ENCODE data around the gene TMEM19.
"Not testable (repeated sequence)": the region's sequence is repeated elsewhere in the genome, so short reads cannot be mapped to it uniquely, and the experiment has no call there.

TMEM19 gene

DNA sequence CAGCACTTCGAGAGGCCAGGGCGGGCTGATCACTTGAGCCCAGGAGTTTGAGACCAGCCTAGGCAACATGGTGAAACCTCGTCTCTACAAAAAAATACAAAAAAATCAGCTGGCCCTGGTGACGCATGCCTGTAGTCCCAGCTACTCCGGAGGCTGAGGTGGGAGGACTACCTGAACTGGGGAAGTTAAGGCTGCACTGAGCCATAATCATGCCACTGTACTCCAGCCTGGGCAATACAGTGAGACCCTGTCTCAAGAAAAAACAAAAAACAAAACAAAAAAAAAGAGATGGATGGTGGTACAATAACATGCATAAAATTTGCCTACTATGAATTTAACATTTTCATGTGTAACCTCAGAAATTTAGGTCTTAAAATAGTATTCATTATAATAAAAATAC, 19.6 kb upstream of the TMEM19 start:
- DNase-seq (ENCODE audit: low read depth): no peak

- DNase-seq (ENCODE audit: low read depth): no peak
These were observed 14.6 kb upstream of the TMEM19 start for GRCh38 chr12:71671311-71671710.

- no peak for DNase-seq (ENCODE audit: low read depth)
These were observed 14.1 kb upstream of the TMEM19 start for GRCh38 chr12:71671816-71672215.

DNA sequence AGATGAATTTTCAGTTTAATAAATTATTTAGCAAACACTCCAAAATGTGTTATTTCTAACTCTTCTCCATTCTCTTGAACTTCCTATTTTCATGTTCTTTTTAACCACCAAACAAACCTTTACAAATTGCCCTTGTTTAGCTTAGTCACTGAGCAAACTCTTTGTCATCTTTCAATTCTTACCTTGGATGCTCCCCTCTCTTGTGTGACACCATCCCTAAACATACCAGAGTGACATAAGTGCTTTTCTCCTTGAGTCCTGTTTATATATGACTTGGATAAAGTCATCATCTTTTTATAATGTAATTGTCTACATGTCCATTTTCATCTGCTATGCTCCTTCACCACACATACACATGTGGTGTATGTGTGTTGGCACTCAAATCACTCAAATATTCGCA, 3.4 kb upstream of the TMEM19 start:
- no peak for DNase-seq (ENCODE audit: low read depth)

- no peak for DNase-seq (ENCODE audit: low read depth)
These were observed 2.2 kb upstream of the TMEM19 start for GRCh38 chr12:71683633-71684032.

DNA sequence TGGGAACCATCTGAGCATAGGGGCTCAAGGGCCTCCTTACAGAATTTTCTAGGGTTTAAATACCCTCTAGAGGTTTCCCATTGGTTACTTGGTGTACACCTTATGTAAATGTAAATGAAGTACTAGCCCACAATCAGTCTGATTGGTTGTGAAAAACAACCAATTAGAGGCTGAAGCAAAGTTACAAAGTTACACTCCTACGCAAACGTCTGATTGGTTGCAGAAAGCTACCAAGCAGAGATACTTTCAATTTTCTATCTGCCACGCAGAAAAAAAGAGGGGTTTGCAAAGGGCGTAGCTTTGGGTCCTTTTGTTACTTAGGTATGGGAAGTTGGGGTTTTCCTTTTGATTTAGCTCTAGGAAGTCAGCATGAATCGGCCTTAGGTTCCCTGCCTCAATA, 1.8 kb upstream of the TMEM19 start:
- no peak for DNase-seq (ENCODE audit: low read depth)

- DNase-seq (ENCODE audit: low read depth): no peak
These were observed 473 bp upstream of the TMEM19 start for GRCh38 chr12:71685312-71685906.

DNA sequence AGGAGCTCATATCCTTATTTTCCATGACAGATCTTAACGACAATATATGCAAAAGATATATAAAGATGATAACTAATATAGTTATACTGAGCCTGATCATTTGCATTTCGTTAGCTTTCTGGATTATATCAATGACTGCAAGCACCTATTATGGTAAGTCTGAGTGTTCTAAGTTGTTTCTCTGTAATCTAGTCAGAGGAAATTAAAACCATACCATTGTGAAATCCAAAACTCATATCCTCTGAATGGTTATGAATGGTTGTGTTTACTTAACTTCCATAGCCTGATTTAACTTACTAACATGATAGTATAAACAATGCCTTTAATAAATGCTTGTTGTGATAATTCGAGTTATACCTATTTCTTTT, 760 bp downstream of the TMEM19 start:
- peak; percentile 31 for DNase-seq (ENCODE audit: low read depth)

DNA sequence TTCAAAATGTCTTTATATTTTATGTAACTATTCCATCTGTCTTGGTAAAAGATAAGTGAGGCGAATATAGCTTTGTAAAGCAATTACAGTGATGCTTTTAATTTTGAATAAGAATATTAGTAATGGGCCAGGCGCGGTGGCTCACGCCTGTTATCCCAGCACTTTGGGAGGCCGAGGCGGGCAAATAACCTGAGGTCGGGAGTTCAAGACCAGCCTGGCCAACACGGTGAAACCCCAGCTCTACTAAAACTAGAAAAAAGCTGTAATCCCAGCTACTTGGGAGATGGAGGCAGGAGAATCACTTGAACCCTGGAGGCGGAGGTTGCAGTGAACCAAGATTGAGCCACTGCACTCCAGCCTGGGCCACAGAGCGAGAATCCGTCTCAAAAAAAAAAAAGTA, 1.3 kb downstream of the TMEM19 start:
- DNase-seq (ENCODE audit: low read depth): not testable (repeated sequence)

GRCh38 chr12:71688961-71689570, 3.2 kb downstream of the TMEM19 start:
- DNase-seq (ENCODE audit: low read depth): no peak

GRCh38 chr12:71691504-71692129, 5.7 kb downstream of the TMEM19 start:
- DNase-seq (ENCODE audit: low read depth): no peak

- no peak for DNase-seq (ENCODE audit: low read depth)
These were observed 7.2 kb downstream of the TMEM19 start for GRCh38 chr12:71693126-71693525.

DNA sequence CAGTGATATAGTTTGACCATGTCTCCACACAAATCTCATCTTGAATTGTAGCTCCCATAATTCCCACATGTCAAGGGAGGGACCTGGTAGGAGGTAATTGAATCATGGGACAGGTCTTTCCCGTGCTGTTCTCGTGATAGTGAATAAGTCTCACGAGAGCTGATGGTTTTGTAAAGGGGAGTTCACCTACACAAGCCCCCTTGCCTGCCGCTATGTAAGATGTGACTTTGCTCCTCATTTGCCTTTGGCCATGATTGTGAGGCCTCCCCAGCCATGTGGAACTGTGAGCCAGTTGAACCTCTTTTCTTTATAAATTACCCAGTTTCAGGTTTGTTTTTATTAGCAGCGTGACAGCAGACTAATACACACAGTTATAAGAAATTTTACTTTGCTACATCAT, 7.8 kb downstream of the TMEM19 start:
- not testable (repeated sequence) for DNase-seq (ENCODE audit: low read depth)

- no peak for DNase-seq (ENCODE audit: low read depth)
These were observed 8.4 kb downstream of the TMEM19 start for GRCh38 chr12:71694099-71694820.

- DNase-seq (ENCODE audit: low read depth): no peak
These were observed 9.9 kb downstream of the TMEM19 start for GRCh38 chr12:71695782-71696181.

DNA sequence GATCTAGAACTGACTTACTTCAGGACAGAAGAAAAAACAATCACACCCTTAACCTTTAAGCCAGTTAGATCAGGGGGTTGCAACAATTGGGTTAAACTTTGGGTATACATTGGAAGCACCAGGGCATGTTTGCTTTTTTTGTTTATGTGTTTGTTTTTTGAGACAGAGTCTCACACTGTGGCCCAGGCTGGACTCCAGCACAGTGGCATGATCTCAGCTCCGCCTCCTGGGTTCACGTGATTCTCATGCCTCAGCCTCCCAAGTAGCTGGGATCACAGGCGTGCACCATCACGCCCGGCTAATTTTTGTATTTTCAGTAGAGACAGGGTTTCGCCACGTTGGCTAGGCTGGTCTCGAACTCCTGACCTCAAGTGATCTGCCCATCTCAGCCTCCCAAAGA, 16.3 kb downstream of the TMEM19 start:
- not testable (repeated sequence) for DNase-seq (ENCODE audit: low read depth)

DNA sequence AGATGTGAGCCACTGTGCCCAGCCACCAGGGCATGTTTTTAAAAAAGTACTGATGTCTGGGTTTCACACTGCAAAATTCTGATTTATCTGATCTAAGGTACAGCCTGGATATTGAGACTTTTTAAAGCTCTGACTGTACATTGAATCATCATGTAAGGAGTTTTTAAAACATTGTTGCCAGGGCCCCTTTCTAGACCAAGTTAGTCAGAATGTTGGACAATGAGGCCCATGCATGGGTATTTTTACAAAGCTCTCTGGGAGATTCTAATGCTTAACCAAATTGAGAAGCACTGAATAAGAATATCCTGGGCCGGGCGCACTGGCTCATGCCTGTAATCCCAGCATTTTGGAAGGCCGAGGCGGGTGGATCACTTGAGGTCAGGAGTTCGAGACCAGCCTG, 16.7 kb downstream of the TMEM19 start:
- DNase-seq (ENCODE audit: low read depth): no peak

- no peak for DNase-seq (ENCODE audit: low read depth)
These were observed 17.3 kb downstream of the TMEM19 start for GRCh38 chr12:71703206-71703605.

DNA sequence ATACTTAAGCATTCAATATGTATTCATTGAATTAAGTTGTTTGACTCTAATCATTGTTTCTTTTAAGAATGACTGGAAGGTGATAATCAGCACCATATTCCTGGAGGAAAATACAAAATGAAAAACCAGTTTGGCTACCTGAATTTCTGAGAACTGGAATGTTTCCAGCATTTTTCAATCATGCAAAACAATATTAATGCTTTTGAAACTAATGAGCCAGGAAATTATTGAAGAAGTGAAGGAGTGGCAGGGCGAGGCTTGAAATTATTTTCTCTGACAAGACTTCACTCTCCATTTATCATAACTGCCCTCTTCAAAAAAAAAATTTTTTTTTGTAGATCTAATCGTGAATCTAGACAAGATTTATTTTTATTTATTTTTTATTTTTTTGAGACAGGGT, 19.0 kb downstream of the TMEM19 start:
- no peak for DNase-seq (ENCODE audit: low read depth)

DNA sequence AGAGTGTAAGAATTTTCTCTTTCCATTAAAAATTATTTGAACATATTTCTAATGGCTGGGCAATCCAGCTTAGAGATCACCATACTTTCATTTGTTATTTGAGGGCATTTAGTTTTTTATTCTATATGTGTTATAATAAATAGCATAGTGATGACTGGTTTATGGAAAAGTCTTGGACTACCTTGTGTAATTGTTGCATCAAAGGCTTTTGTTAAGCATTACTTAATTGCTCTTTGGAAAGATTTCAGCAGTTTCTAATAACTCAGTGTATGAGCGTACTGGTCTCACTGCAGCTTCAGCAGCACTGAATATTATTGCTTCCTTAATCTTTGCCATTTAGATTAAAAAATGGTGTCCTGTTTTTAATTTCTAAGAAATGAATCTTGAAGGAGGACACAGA, 22.8 kb downstream of the TMEM19 start:
- DNase-seq (ENCODE audit: low read depth): peak; percentile 15

DNA sequence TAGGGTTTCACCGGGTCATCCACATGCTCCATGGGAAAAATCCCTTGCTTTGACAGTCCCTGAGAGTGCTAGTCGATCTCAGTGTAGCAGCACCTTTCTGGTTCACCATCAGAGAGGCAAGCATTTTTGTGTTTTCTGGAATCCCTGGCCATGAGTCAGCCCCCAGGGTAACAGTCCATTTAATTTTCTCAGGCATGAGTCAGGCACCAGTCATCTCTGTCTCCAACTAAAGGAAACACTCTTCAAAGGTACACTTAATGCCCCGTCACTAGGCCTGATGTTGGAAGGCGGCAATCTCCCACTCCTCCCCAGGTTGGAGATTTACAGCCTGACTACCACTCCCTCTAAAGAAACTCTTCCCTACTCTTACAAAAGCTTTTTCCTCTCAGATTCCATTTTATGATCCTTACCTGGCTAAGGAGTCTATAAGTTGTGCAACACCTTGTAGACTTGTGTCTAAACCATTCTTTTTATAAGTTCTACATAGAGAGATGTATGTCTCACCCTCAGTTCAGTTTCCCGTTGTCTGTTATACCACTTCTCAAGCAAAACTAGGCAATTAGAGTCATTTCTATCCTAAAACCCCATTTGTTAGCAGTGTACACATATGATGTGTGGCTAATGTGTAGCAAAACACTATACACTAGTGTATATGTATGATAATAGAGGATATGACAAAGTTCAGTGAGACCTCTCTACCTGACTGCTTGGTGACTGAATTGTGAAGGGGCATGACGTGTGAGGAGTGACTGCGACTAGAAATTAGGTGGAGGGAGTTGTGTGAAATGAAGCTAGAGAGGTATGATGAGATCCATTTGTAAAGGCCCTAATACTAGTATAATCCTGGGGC, 24.6 kb downstream of the TMEM19 start:
- DNase-seq (ENCODE audit: low read depth): peak; percentile 90

GRCh38 chr12:71718611-71719010, 32.7 kb downstream of the TMEM19 start:
- no peak for DNase-seq (ENCODE audit: low read depth)
